Neutrophil (primary cell): ENCODE data around the gene LPP.

Source experiments
- H3K27ac ChIP-seq: fragments of 200-600 bp; sonication (generic); 2 replicates; pipeline ENCODE4 v1.5.1; 2016; ENCODE audit warnings: mild to moderate bottlenecking, moderate library complexity
- H3K27me3 ChIP-seq: fragments of 200-600 bp; sonication (generic); 2 replicates; pipeline ENCODE4 v1.6.0; 2016; ENCODE audit warnings: mild to moderate bottlenecking
- H3K36me3 ChIP-seq: fragments of 200-600 bp; sonication (generic); 2 replicates; pipeline ENCODE4 v1.5.1; 2017
- H3K4me1 ChIP-seq, 2 experiments: fragments of 200-600 bp in 1 of 2; sonication (generic) in 1 of 2; 1 replicate in 1 of 2; 2 replicates in 1 of 2; pipeline versions ENCODE4 v1.5.1 to v1.6.1; 2013 to 2016; ENCODE audit warnings: low read depth in 1 of 2, low read length in 1 of 2, mild to moderate bottlenecking in 1 of 2, moderate library complexity in 1 of 2; ENCODE audit not compliant: control insufficient read depth in 1 of 2, insufficient read depth in 1 of 2
- H3K4me3 ChIP-seq, 2 experiments: fragments of 200-600 bp in 1 of 2; sonication (generic) in 1 of 2; 1 replicate in 1 of 2; 2 replicates in 1 of 2; pipeline ENCODE4 v1.5.1; 2013 to 2016; ENCODE audit warnings: low read depth in 1 of 2, low read length in 1 of 2, mild to moderate bottlenecking in 1 of 2, moderate library complexity in 1 of 2
- H3K9me3 ChIP-seq: fragments of 200-600 bp; sonication (generic); 2 replicates; pipeline ENCODE4 v1.5.1; 2016
- TF ChIP-seq, protein P1 (sequence below): fragments of 200-600 bp; sonication (generic); IDR thresholded peaks from 2 replicates; pipeline ENCODE4 v1.5.1; 2016; ENCODE audit warnings: antibody characterized with exemption

The LPP gene

GRCh38 chr3:188176884-188177283 is 22.9 kb downstream of the LPP start:
- TF ChIP-seq, protein P1, sequence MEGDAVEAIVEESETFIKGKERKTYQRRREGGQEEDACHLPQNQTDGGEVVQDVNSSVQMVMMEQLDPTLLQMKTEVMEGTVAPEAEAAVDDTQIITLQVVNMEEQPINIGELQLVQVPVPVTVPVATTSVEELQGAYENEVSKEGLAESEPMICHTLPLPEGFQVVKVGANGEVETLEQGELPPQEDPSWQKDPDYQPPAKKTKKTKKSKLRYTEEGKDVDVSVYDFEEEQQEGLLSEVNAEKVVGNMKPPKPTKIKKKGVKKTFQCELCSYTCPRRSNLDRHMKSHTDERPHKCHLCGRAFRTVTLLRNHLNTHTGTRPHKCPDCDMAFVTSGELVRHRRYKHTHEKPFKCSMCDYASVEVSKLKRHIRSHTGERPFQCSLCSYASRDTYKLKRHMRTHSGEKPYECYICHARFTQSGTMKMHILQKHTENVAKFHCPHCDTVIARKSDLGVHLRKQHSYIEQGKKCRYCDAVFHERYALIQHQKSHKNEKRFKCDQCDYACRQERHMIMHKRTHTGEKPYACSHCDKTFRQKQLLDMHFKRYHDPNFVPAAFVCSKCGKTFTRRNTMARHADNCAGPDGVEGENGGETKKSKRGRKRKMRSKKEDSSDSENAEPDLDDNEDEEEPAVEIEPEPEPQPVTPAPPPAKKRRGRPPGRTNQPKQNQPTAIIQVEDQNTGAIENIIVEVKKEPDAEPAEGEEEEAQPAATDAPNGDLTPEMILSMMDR, result no peak
- H3K4me1 ChIP-seq, result peaks cover 17 to 19% of the 10 kb centered on the region in 2 experiments
- no peaks in the 10 kb centered on the region for H3K27me3 ChIP-seq
- H3K4me3 ChIP-seq, result no peak overlapping the region
- H3K27ac ChIP-seq, result no peak overlapping the region
- no peaks in the 10 kb centered on the region for H3K36me3 ChIP-seq
- H3K9me3 ChIP-seq, result no peaks in the 10 kb centered on the region

- H3K27ac ChIP-seq, result no peak overlapping the region
- H3K36me3 ChIP-seq, result no peaks in the 10 kb centered on the region
- no peaks in the 10 kb centered on the region for H3K9me3 ChIP-seq
- TF ChIP-seq, protein P1, result no peak
- H3K27me3 ChIP-seq, result no peaks in the 10 kb centered on the region
- H3K4me3 ChIP-seq, result no peak overlapping the region
- H3K4me1 ChIP-seq, result peaks cover 17 to 19% of the 10 kb centered on the region in 2 experiments
Observed at GRCh38 chr3:188177721-188178120, 23.8 kb downstream of the LPP start.

DNA sequence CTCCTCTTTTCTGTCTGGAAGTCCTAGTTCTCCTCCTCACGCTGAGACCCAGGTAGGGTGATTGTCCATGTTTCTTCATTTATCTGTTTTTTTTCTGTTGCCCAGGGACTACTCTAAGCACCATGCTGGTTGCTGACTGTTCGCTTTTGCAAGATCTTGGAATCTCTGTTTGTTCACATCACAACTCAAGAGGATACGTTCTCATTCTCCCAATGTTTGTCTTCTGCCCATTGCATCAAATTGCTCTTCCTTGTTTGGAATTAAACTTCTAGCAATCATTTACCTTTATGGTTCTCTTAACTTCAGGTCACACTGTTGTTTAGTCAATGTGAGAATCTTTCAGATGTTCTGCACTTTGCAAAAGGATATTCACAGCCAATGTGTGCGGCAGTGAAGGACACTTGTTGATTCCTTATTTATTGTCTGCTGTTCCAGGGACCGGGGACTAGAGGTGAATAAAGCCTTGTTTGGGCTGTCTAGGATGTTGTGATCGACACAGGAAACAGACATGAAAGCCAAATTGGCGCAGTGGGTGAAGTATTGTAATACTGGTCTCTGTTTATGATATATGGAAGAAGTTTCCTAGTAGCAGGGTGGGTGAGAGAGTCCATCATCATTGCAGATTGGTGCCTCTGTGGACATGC is 24.5 kb downstream of the LPP start:
- Histone ChIP-seq H3K4me1 (peaks cover 17 to 19% of the 10 kb centered on the region in 2 experiments), H3K9me3 (no peaks in the 10 kb centered on the region), H3K4me3 (no peak overlapping the region), H3K27ac (no peak overlapping the region), H3K36me3 (no peaks in the 10 kb centered on the region), H3K27me3 (no peaks in the 10 kb centered on the region)
- TF ChIP-seq, protein P1, result no peak

DNA sequence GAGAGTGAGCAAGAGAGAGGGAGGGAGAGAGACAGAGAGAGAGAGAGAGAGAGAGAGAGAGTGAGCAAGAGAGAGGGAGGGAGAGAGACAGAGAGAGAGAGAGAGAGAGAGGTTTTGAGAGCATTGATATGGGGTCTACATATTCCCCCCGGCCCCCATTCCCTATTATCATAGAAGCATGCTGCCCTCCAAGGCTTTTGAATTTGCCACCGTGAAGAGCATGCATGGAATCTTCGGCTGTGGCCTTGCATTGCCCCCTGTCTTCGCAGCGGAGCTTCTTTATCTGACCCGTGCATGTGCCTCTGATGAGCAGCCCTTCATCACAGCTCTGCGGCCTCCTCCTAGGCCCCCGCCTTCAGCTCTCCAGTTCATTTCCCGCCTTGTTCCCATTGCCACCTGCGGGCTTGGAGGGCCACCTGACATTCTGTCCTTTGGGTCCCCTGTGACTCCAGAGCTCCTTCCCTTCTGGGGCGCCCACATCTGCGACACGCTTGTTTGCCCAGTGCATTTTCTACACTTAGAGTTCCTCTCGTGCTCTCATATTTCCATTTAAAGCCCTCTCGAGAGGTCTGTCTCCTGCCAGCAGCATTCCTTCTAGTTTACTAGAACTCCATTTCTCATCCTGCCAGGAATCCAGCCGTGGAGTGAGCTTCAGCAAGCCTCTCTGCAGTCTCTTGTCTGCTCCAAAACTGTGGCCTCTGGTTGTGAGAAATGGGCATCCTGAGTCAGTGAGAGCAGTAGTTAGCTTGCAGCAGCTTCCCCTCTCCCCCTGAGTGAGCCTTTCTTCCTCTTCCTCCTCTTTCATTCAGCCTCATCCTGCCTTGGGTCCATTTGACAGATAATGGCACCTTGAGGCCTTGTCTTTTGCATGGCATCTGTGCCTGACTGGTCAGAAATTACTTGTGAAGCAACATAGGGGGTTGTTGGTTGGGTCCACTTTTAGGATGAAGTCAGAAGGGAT is 25.3 kb downstream of the LPP start:
- TF ChIP-seq, protein P1, result no peak
- no peaks in the 10 kb centered on the region for H3K9me3 ChIP-seq
- H3K27me3 ChIP-seq, result no peaks in the 10 kb centered on the region
- peak overlapping the region; percentile 29 for H3K27ac ChIP-seq
- no peak overlapping the region for H3K4me3 ChIP-seq
- peaks cover 15 to 17% of the 10 kb centered on the region in 2 experiments for H3K4me1 ChIP-seq
- no peaks in the 10 kb centered on the region for H3K36me3 ChIP-seq

DNA sequence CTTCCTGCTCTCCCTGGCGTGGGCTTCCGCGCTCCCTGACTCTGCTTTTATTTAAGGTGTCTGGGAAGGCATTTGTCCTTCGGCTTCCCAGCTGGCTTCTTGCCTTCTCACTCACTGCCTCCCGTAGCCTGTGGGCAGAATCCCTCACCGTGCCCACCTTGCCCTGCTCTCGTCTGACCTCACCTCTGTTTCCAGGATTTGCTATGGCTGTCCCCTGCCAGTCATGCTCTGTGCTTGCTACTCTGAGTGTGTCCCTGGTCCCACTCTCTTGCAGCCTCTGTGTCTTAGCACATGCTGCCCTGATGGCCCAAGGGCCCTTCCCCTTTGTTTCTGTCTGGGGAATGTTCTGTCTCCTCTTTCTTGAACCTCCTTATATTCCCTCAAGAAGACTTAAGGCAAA is 26.2 kb downstream of the LPP start:
- Histone ChIP-seq H3K4me1 (peaks cover 12 to 13% of the 10 kb centered on the region in 2 experiments), H3K27ac (no peak overlapping the region), H3K27me3 (no peaks in the 10 kb centered on the region), H3K9me3 (no peaks in the 10 kb centered on the region), H3K4me3 (no peak overlapping the region), H3K36me3 (no peaks in the 10 kb centered on the region)
- TF ChIP-seq, protein P1, result no peak
